CD4-positive, alpha-beta T cell treated with Interferon gamma for 1 hour (primary cell): ENCODE measurements around the gene FAM118B.
A peak's percentile ranks its signal among the peaks of the same experiment; 100 is the strongest.
"Not testable (repeated sequence)": the region's sequence is repeated elsewhere in the genome, so short reads cannot be mapped to it uniquely, and the experiment has no call there.

Source experiments
- DNase-seq: peaks from one replicate; pipeline ENCODE4 v3.0.0-alpha.2; 2020

FAM118B gene

GRCh38 chr11:126219547-126219946, 8.0 kb downstream of the FAM118B start:
- DNase-seq = no peak

GRCh38 chr11:126224647-126225294, 13.2 kb downstream of the FAM118B start:
- DNase-seq = no peak

GRCh38 chr11:126225295-126225665, 13.7 kb downstream of the FAM118B start:
- DNase-seq = no peak

GRCh38 chr11:126226334-126227084, 14.9 kb downstream of the FAM118B start:
- no peak for DNase-seq

- DNase-seq = no peak
Measured at GRCh38 chr11:126229858-126230540, 18.4 kb downstream of the FAM118B start.

GRCh38 chr11:126231725-126232459, 20.3 kb downstream of the FAM118B start:
- no peak for DNase-seq

- DNase-seq = no peak
Measured at GRCh38 chr11:126232683-126233082, 21.1 kb downstream of the FAM118B start.

GRCh38 chr11:126233391-126233790, 21.8 kb downstream of the FAM118B start:
- no peak for DNase-seq

- DNase-seq = no peak
Measured at GRCh38 chr11:126246636-126247035, 35.1 kb downstream of the FAM118B start.

GRCh38 chr11:126253265-126253664, 41.7 kb downstream of the FAM118B start:
- no peak for DNase-seq

- no peak for DNase-seq
Measured at GRCh38 chr11:126254819-126255218, 43.2 kb downstream of the FAM118B start.

- DNase-seq = not testable (repeated sequence)
Measured at GRCh38 chr11:126255507-126255906, 43.9 kb downstream of the FAM118B start.

GRCh38 chr11:126256216-126256615, 44.6 kb downstream of the FAM118B start:
- DNase-seq = no peak

GRCh38 chr11:126257144-126257543, 45.6 kb downstream of the FAM118B start:
- DNase-seq = no peak

GRCh38 chr11:126257764-126258163, 46.2 kb downstream of the FAM118B start:
- no peak for DNase-seq

- DNase-seq = no peak
Measured at GRCh38 chr11:126262216-126262615, 50.6 kb downstream of the FAM118B start.

- no peak for DNase-seq
Measured at GRCh38 chr11:126263489-126263888, 51.9 kb downstream of the FAM118B start.

GRCh38 chr11:126265811-126266210, 54.2 kb downstream of the FAM118B start:
- DNase-seq = no peak

- no peak for DNase-seq
Measured at GRCh38 chr11:126267650-126268049, 56.1 kb downstream of the FAM118B start.

GRCh38 chr11:126268361-126268707, 56.8 kb downstream of the FAM118B start:
- no peak for DNase-seq

GRCh38 chr11:126268708-126269579, 57.4 kb downstream of the FAM118B start, which contains the start of the genes FOXRED1 and SRPRA:
Gene FOXRED1 (plus strand): TSS chr11:126269154. CDS start chr11:126269207, 53 bp downstream.
Gene SRPRA (minus strand): TSS chr11:126268895. CDS start chr11:126268804, 91 bp downstream.
- DNase-seq = peak; percentile 99

- DNase-seq = no peak
Measured at GRCh38 chr11:126277322-126277721, 65.7 kb downstream of the FAM118B start.
